GM12878 (cell line): Measurements from ENCODE around the gene FAM156B. TPM values are rescaled to one million over a fixed set of nuclear protein-coding genes. Genes with fewer than 3 reads are reported as not detected.
A peak's percentile ranks its signal among the peaks of the same experiment; 100 is the strongest.
"Not testable (repeated sequence)": the region's sequence is repeated elsewhere in the genome, so short reads cannot be mapped to it uniquely, and the experiment has no call there.

Experiments used
- ATAC-seq: fragments of 200-7000 bp; cut with Tn5 transposase; 3 replicates; pipeline ENCODE4 v1.9.1; 2020; ENCODE audit warnings: mild to moderate bottlenecking, moderate library complexity
- BruUV-seq: library from RNA; stranded (reverse); fragments of 400-500 nt; replicated peaks from 2 replicates; lab custom pipeline; 2021; lab: Mats Ljungman, UMichigan
- CTCF ChIA-PET: fragments of 300-600 bp; sonication (Branson Sonifier 250); formaldehyde crosslinking; extraction: SDS; loops from one replicate; lab custom pipeline; 2021; ENCODE audit warnings: inconsistent platforms; lab: Yijun Ruan, JAX
- POLR2A ChIA-PET: fragments of 350-600 bp; formaldehyde crosslinking; extraction: SDS; loops from one replicate; lab custom pipeline; 2021; ENCODE audit warnings: inconsistent platforms; lab: Charles Lee
- RAD21 ChIA-PET: fragments of 300-600 bp; sonication (Branson Sonifier 250); formaldehyde crosslinking; loops from one replicate; lab custom pipeline; 2023; ENCODE audit warnings: antibody characterized with exemption; ENCODE audit not compliant: unreplicated experiment; lab: Charles Lee
- SMC1A ChIA-PET: fragments of 300-600 bp; sonication (Branson Sonifier 250); formaldehyde crosslinking; loops from one replicate; lab custom pipeline; 2023; ENCODE audit not compliant: unreplicated experiment, uncharacterized antibody; lab: Charles Lee
- DNase-seq: peaks from one replicate; pipeline ENCODE4 v3.0.0-alpha.2; 2011; ENCODE audit warnings: low read depth, low spot score
- FAIRE-seq: peaks from 3 replicates; lab custom pipeline; 2011; peaks lifted over from hg19 to GRCh38; lab: Jason Lieb, UNC
- H2AFZ ChIP-seq: 2 replicates; pipeline ENCODE4 v1.6.0; 2011; ENCODE audit warnings: low read depth, low read length, control low read depth; ENCODE audit not compliant: control insufficient read depth
- H3K27ac ChIP-seq: 2 replicates; pipeline ENCODE4 v1.5.1; 2011; ENCODE audit warnings: control low read depth; ENCODE audit not compliant: control insufficient read depth, insufficient read depth
- H3K27me3 ChIP-seq, 2 experiments: replicated peaks in 1 of 2; 2 replicates each; pipeline versions ENCODE4 v1.6.0 to v1.6.1; 2011; ENCODE audit warnings: low read length in 1 of 2; ENCODE audit not compliant: control insufficient read depth in 2 of 2, insufficient read depth in 2 of 2
- H3K36me3 ChIP-seq, 2 experiments: 2 replicates each; pipeline ENCODE4 v1.5.1; 2011; ENCODE audit warnings: low read length in 1 of 2; ENCODE audit not compliant: control insufficient read depth in 2 of 2, insufficient read depth in 2 of 2
- H3K4me1 ChIP-seq: 2 replicates; pipeline ENCODE4 v1.6.1; 2011; ENCODE audit warnings: mild to moderate bottlenecking, low read length, moderate library complexity, mixed read lengths; ENCODE audit not compliant: control insufficient read depth, insufficient read depth
- H3K4me2 ChIP-seq: 2 replicates; pipeline ENCODE4 v1.6.0; 2011; ENCODE audit warnings: control low read depth; ENCODE audit not compliant: control insufficient read depth, insufficient read depth
- H3K4me3 ChIP-seq: fragments of 200-600 bp; sonication (generic); 2 replicates; pipeline ENCODE4 v1.5.1; 2016
- H3K79me2 ChIP-seq: 2 replicates; pipeline ENCODE4 v1.6.0; 2011; ENCODE audit warnings: low read length; ENCODE audit not compliant: control insufficient read depth, insufficient read depth
- H3K9ac ChIP-seq: 2 replicates; pipeline ENCODE4 v1.8.0; 2011; ENCODE audit warnings: low read length, control low read depth, mixed read lengths; ENCODE audit not compliant: control insufficient read depth, insufficient read depth
- H3K9me3 ChIP-seq: replicated peaks from 3 replicates; pipeline ENCODE4 v1.5.1; 2011; ENCODE audit warnings: mild to moderate bottlenecking, low read length; ENCODE audit not compliant: control insufficient read depth, insufficient read depth
- H4K20me1 ChIP-seq: 2 replicates; pipeline ENCODE4 v1.6.0; 2011; ENCODE audit not compliant: control insufficient read depth, insufficient read depth
- SMARCA5 ChIP-seq: fragments of 450-650 bp; IDR thresholded peaks from 2 replicates; pipeline ENCODE4 v1.6.1; 2017; ENCODE audit warnings: mild to moderate bottlenecking
- WGBS: methylation state at CpG from one replicate; pipeline ENCODE4 v1.1.6; 2016; ENCODE audit warnings: low lambda C conversion rate; ENCODE audit not compliant: insufficient replicate concordance, insufficient coverage; ENCODE audit errors: missing lambda C conversion rate; 5-methylcytosine and 5-hydroxymethylcytosine counted together
- in situ Hi-C: fragments of 300-500 bp; cut with MboI; formaldehyde crosslinking; loops from 9 replicates; pipeline ENCODE4 v1.14.3; 2018; ENCODE audit warnings: mixed read lengths
- intact Hi-C: fragments of 100-400 bp; cut with micrococcal nuclease; formaldehyde crosslinking; loops from one replicate; pipeline ENCODE4 v1.14.2; 2022; ENCODE audit not compliant: unreplicated experiment
- polyA plus RNA-seq, 11 experiments: library from polyadenylated mRNA; depleted of rRNA in 4 of 11; unstranded in 6 of 11; stranded (reverse) in 5 of 11; fragments of >200 nt; fragmentation: Nextera tagmentation in 4 of 11; fragmentation: Illumina TruSeq in 1 of 11; extraction: Ambion mirVana in 4 of 11; extraction: Trizol in 1 of 11; gene quantifications; 1 replicate in 1 of 11; 2 replicates in 10 of 11; pipeline versions ENCODE4 v1.2.1 to v1.2.3, GENCODE V29; 2011 to 2016; ENCODE audit warnings: inconsistent platforms in 2 of 11, missing spikeins in 2 of 11, low read depth in 1 of 11
- total RNA-seq, 4 experiments: library from RNA; depleted of rRNA in 3 of 4; stranded (reverse); fragments of >200 nt in 3 of 4; fragmentation: Illumina TruSeq in 1 of 4; extraction: Trizol in 1 of 4; gene quantifications; 2 replicates each; pipeline versions ENCODE4 v1.2.1 to v1.2.3, GENCODE V29; 2013 to 2021

Gene FAM156B
- total and polyA plus RNA-seq, 10 of the 15 experiments (the other 5 are each of a cell fraction or from before 2014, with no cell fraction given), result 0.53 to 27.9 (median 16.8) TPM

- TSS peak; percentile 91 for BruUV-seq
- Histone ChIP-seq H3K27ac (peak overlapping the region; percentile 96), H3K9ac (peak overlapping the region; percentile 84), H2AFZ (peak overlapping the region; percentile 93), H3K4me3 (peak overlapping the region; percentile 81; the same call in 1 of the 2 replicates), H3K4me2 (peak overlapping the region; percentile 87)
- H3K9me3 ChIP-seq, ATAC-seq, in situ Hi-C loops, FAIRE-seq, H3K79me2 ChIP-seq, H3K27me3 ChIP-seq, intact Hi-C loops, H4K20me1 ChIP-seq, H3K4me1 ChIP-seq, H3K36me3 ChIP-seq, POLR2A ChIA-PET, DNase-seq: not testable (repeated sequence)
- ChIA-PET SMC1A (interaction anchor here (0.7 to 1.0 kb wide), 2 partner anchors 12 to 15 kb away, joined by 4 to 8 read pairs; no protein-coding TSS in a partner anchor), RAD21 (interaction anchor here (0.6 to 1.1 kb wide), 3 partner anchors 12 to 15 kb away, joined by 4 to 18 read pairs (median 4); no protein-coding TSS in a partner anchor), CTCF (interaction anchor here (0.7 to 1.1 kb wide), 5 partner anchors 9 to 1448 kb away, joined by 3 to 14 read pairs (median 3); no protein-coding TSS in a partner anchor)
- 0 out of 2 replicates have a peak, but pooled peaks have one; percentile 12 for TF ChIP-seq SMARCA5
- WGBS, result 0% methylated on average over 10 of the region's 10 CpGs
These were observed 38.3 kb downstream of the FAM156B start for GRCh38 chrX:52935470-52935784.

DNA sequence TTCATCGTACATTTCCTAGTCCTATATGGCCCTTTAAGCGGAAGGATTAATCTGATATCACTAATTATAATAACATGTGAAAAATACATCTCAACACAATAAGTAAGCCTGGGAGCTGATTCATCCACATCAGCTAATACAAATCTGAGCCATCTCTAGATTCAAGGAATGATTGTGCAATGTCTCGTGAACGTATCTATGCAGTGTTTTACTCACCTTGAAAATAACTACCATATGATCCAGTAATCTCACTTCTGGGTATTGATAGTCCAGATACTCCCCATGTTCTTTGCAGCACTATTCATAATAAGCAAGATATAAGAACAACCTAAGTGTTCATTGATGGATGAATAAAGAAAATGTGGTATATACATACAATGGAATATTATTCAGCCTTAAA, 43.6 kb downstream of the FAM156B start:
- POLR2A ChIA-PET, SMC1A ChIA-PET, H3K9ac ChIP-seq, DNase-seq, BruUV-seq, H4K20me1 ChIP-seq, H3K79me2 ChIP-seq, FAIRE-seq, H3K9me3 ChIP-seq, CTCF ChIA-PET, ATAC-seq, H2AFZ ChIP-seq, H3K4me3 ChIP-seq, intact Hi-C loops, H3K4me2 ChIP-seq, H3K27ac ChIP-seq, H3K36me3 ChIP-seq, RAD21 ChIA-PET, H3K4me1 ChIP-seq, in situ Hi-C loops, H3K27me3 ChIP-seq: not testable (repeated sequence)
- WGBS, result no CpG with 5 or more reads among the region's 4 CpGs

DNA sequence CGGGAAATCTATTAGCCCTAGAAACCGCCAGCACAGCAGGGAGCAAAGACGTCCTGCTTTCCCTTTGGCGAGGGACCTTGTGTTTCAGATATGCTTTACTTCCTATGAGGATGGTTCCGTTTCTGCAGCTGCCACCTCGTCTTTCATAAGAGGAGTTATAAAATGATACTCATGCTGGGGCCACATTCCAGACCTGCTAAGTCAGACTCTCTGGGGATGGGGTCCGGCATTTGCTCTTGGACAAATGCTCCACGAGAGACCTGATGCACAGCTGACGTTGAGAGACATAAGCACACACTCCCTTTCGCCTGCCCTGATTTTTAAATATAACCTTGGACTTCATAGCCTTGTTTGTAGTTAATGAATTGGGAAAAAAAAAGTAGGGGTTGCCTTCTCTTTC, 44.6 kb downstream of the FAM156B start:
- H3K9ac ChIP-seq, FAIRE-seq, H3K9me3 ChIP-seq, H3K4me1 ChIP-seq, SMC1A ChIA-PET, H3K27ac ChIP-seq, ATAC-seq, BruUV-seq, POLR2A ChIA-PET, H3K4me2 ChIP-seq, CTCF ChIA-PET, in situ Hi-C loops, DNase-seq, RAD21 ChIA-PET, H3K27me3 ChIP-seq, H3K79me2 ChIP-seq, H3K4me3 ChIP-seq, H4K20me1 ChIP-seq, H2AFZ ChIP-seq, H3K36me3 ChIP-seq, intact Hi-C loops: not testable (repeated sequence)
- no CpG with 5 or more reads among the region's 10 CpGs for WGBS

GRCh38 chrX:52945838-52946494, 48.8 kb downstream of the FAM156B start:
- H4K20me1 ChIP-seq, DNase-seq, BruUV-seq, in situ Hi-C loops, H3K27ac ChIP-seq, POLR2A ChIA-PET, SMC1A ChIA-PET, H3K9ac ChIP-seq, H3K36me3 ChIP-seq, intact Hi-C loops, H3K4me3 ChIP-seq, H3K4me1 ChIP-seq, CTCF ChIA-PET, RAD21 ChIA-PET, H3K27me3 ChIP-seq, H2AFZ ChIP-seq, H3K4me2 ChIP-seq, H3K79me2 ChIP-seq, H3K9me3 ChIP-seq, FAIRE-seq: not testable (repeated sequence)
- ATAC-seq, result peak; percentile 66
- no CpG with 5 or more reads among the region's 14 CpGs for WGBS
